ENCODE data around the gene CAPNS1.

DNA sequence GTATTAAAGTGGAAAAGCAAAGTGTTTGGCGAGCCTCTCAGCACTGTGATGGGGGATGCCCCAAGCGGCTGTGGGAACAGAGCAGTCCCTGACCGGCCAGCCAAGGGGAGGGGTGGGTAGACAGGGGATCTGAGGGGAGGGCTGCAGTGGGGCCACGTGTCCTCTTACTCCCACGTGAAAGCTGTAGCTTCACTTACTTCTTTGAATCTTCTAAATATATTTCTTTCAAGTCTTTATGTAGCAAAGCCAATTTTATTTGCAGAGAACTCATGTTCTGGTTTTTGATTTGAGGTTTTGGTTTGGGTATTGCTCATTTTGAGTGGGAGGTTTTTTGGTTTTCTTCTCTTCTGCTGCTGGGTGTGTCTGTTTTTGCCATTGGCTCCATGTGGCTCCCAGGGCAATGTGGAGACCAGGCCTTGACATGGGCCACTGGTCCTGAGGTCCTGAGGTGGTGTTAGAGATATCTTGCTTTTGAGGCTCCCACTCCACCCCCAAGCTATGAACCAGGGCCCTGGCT is 46.7 kb upstream of the CAPNS1 start:
- TF ChIP-seq, protein P1, sequence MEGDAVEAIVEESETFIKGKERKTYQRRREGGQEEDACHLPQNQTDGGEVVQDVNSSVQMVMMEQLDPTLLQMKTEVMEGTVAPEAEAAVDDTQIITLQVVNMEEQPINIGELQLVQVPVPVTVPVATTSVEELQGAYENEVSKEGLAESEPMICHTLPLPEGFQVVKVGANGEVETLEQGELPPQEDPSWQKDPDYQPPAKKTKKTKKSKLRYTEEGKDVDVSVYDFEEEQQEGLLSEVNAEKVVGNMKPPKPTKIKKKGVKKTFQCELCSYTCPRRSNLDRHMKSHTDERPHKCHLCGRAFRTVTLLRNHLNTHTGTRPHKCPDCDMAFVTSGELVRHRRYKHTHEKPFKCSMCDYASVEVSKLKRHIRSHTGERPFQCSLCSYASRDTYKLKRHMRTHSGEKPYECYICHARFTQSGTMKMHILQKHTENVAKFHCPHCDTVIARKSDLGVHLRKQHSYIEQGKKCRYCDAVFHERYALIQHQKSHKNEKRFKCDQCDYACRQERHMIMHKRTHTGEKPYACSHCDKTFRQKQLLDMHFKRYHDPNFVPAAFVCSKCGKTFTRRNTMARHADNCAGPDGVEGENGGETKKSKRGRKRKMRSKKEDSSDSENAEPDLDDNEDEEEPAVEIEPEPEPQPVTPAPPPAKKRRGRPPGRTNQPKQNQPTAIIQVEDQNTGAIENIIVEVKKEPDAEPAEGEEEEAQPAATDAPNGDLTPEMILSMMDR (IDR thresholded peaks at IDR 0.05) = no peak
- TF ChIP-seq POLR2A (IDR thresholded peaks at IDR 0.05) = no peak
